ENCODE measurements around the gene AGTRAP. TPM values are rescaled to one million over a fixed set of nuclear protein-coding genes. Genes with fewer than 3 reads are reported as not detected.

AGTRAP gene
- total and polyA plus RNA-seq, 2 of the 8 experiments (the other 6 are each of a cell fraction or from before 2014, with no cell fraction given) = 69.7 to 192 TPM

- CTCF ChIA-PET (ENCODE audit: partially characterized antibody) = interaction anchor here (0.6 to 3.0 kb wide), 11 partner anchors 12 to 145 kb away, joined by 3 to 12 read pairs (median 3); partner anchors contain the start of genes DRAXIN and FBXO6
- Histone ChIP-seq H3K79me2 (ENCODE audit: control insufficient read depth in 1 of 2, insufficient read depth in 2 of 2, low read length in 2 of 2) (no peaks in the 10 kb centered on the region), H2BK12ac (ENCODE audit: low read depth, low read length) (no peak overlapping the region)
Observed at GRCh38 chr1:11722538-11722937, 13.4 kb upstream of the AGTRAP start.

More at GRCh38 chr1:11722538-11722937, 13.4 kb upstream of the AGTRAP start:
- Histone ChIP-seq H3K79me1 (ENCODE audit: low read depth, low read length) (no peaks in the 10 kb centered on the region), H3K4me2 (ENCODE audit: insufficient read depth in 1 of 2, low read depth in 2 of 2, low read length in 2 of 2) (no peak overlapping the region), H3K9ac (replicated peaks in 1 of 4; ENCODE audit: extremely low read depth in 1 of 4, low read depth in 3 of 4, low read length in 3 of 4) (no peak overlapping the region), H3K14ac (ENCODE audit: insufficient read length) (no peak overlapping the region), H2AFZ (ENCODE audit: low read length) (no peak overlapping the region), H2BK120ac (replicated peaks; ENCODE audit: low read depth, low read length) (no peak overlapping the region), H2BK5ac (ENCODE audit: low read depth, low read length) (no peak overlapping the region), H3K36me3 (ENCODE audit: control insufficient read depth in 2 of 4, insufficient read depth in 4 of 4, low read length in 3 of 4) (no peaks in the 10 kb centered on the region), H3K4me1 (replicated peaks in 1 of 4; ENCODE audit: control insufficient read depth in 3 of 4, insufficient read depth in 4 of 4, low read length in 3 of 4) (peaks cover 0 to 12% (median 9%) of the 10 kb centered on the region in 4 experiments; a peak in 6 of 7 replicates), H3K27ac (ENCODE audit: low read depth, low read length) (no peak overlapping the region), H3K9me3 (ENCODE audit: insufficient read depth in 2 of 2, low read depth in 1 of 2, low read length in 1 of 2) (no peaks in the 10 kb centered on the region), H3K27me3 (replicated peaks in 1 of 4; ENCODE audit: control insufficient read depth in 3 of 4, extremely low read depth in 1 of 4, insufficient read depth in 3 of 4, low read length in 3 of 4) (no peaks in the 10 kb centered on the region), H3K56ac (replicated peaks; ENCODE audit: insufficient read length, low read depth, low read length) (no peak overlapping the region), H4K8ac (ENCODE audit: extremely low read depth, insufficient read depth, low read length) (no peak overlapping the region), H2BK15ac (ENCODE audit: low read length) (no peak overlapping the region), H2AK5ac (ENCODE audit: low read depth, low read length) (no peak overlapping the region), H3K23ac (ENCODE audit: insufficient read length) (no peak overlapping the region), H3K18ac (ENCODE audit: extremely low read depth, low read length) (no peak overlapping the region), H3K4ac (replicated peaks; ENCODE audit: insufficient read length, low read depth, low read length) (no peak overlapping the region), H3K23me2 (ENCODE audit: low read depth, low read length) (no peaks in the 10 kb centered on the region), H2BK20ac (ENCODE audit: low read length) (no peak overlapping the region), H3K4me3 (ENCODE audit: extremely low read depth in 1 of 4, insufficient read depth in 2 of 4, low read depth in 3 of 4, low read length in 4 of 4) (no peak overlapping the region), H4K91ac (replicated peaks; ENCODE audit: insufficient read length, low read length) (no peak overlapping the region), H4K20me1 (replicated peaks in 1 of 2; ENCODE audit: control insufficient read depth in 1 of 2, insufficient read depth in 2 of 2, low read length in 2 of 2) (peaks cover 0 to 3% of the 10 kb centered on the region in 2 experiments), H4K5ac (ENCODE audit: insufficient read length, low read depth, low read length) (no peak overlapping the region)
- 86% methylated on average over 2 of the region's 2 CpGs; no CpG with 5 or more reads in 1 of the 2 experiments for WGBS, 2 experiments (ENCODE audit: extremely low coverage in 1 of 2, insufficient coverage in 1 of 2, insufficient read length in 1 of 2, insufficient replicate concordance in 2 of 2, low coverage in 1 of 2, low lambda C conversion rate in 2 of 2, missing lambda C conversion rate in 1 of 2)
- FAIRE-seq (no peak), DNase-seq (ENCODE audit: low read depth in 1 of 2, low spot score in 2 of 2) (no peak)
- POLR2A ChIA-PET (ENCODE audit: partially characterized antibody) = interaction anchor here (0.9 to 2.1 kb wide), 5 partner anchors 15 to 55 kb away, joined by 3 to 6 read pairs (median 4); no protein-coding TSS in a partner anchor
- TF ChIP-seq SP1 (IDR thresholded peaks at IDR 0.05; ENCODE audit: low read depth, low read length) (no peak), MAFK (IDR thresholded peaks at IDR 0.05; ENCODE audit: low read depth, low read length) (no peak), POLR2AphosphoS5 (IDR thresholded peaks at IDR 0.05; ENCODE audit: low read depth, low read length) (no peak)

Measured in H1 (cell line).